CD4-positive, alpha-beta T cell (primary cell): ENCODE measurements around the gene LRRC58. TPM values are rescaled to one million over a fixed set of nuclear protein-coding genes. Genes with fewer than 3 reads are reported as not detected.
"Not testable (repeated sequence)": the region's sequence is repeated elsewhere in the genome, so short reads cannot be mapped to it uniquely, and the experiment has no call there.

Experiments
- ATAC-seq: fragments of 200-7000 bp; cut with Tn5 transposase; one replicate; pipeline ENCODE4 v1.10.0; 2022; ENCODE audit warnings: mild to moderate bottlenecking; ENCODE audit not compliant: poor library complexity
- CTCF ChIA-PET: fragments of 350-600 bp; sonication (Branson Sonifier 250); formaldehyde crosslinking; loops from one replicate; lab custom pipeline; 2021; ENCODE audit warnings: antibody characterized with exemption, inconsistent platforms; lab: Charles Lee
- POLR2A ChIA-PET: fragments of 350-600 bp; sonication (Branson Sonifier 250); formaldehyde crosslinking; loops from one replicate; lab custom pipeline; 2021; ENCODE audit warnings: antibody characterized with exemption, inconsistent platforms; lab: Charles Lee
- DNase-seq, 14 experiments: peaks; one replicate each; pipeline ENCODE4 v3.0.0-alpha.2; 2013 to 2020; ENCODE audit warnings: mixed read lengths in 2 of 14
- H3K27ac ChIP-seq, 2 donors: one replicate each; pipeline versions ENCODE4 v1.5.1 to v1.7.0; 2013; ENCODE audit warnings: low read length in 2 of 2, low read depth in 1 of 2, mild to moderate bottlenecking in 1 of 2
- H3K27me3 ChIP-seq, 2 experiments: 1 replicate in 1 of 2; 2 replicates in 1 of 2; pipeline versions ENCODE4 v1.6.1 to v1.7.0; 2013; ENCODE audit warnings: low read length in 2 of 2, control low read depth in 1 of 2, mild to moderate bottlenecking in 1 of 2, moderate library complexity in 1 of 2; ENCODE audit not compliant: insufficient read depth in 2 of 2, control insufficient read depth in 1 of 2
- H3K36me3 ChIP-seq: one replicate; pipeline ENCODE4 v1.6.1; 2013; ENCODE audit warnings: low read length, control low read depth; ENCODE audit not compliant: insufficient read depth
- H3K4me1 ChIP-seq: one replicate; pipeline ENCODE4 v1.6.1; 2013; ENCODE audit warnings: low read length, control low read depth; ENCODE audit not compliant: insufficient read depth
- H3K4me3 ChIP-seq: one replicate; pipeline ENCODE4 v1.5.1; 2013; ENCODE audit warnings: mild to moderate bottlenecking, low read length, moderate library complexity
- H3K9me3 ChIP-seq, 2 experiments: 1 replicate in 1 of 2; 2 replicates in 1 of 2; pipeline versions ENCODE4 v1.6.1 to v1.7.0; 2013; ENCODE audit warnings: low read length in 2 of 2, mild to moderate bottlenecking in 2 of 2, control low read depth in 1 of 2, moderate library complexity in 1 of 2; ENCODE audit not compliant: control insufficient read depth in 1 of 2, insufficient read depth in 1 of 2
- H3K27ac Mint-ChIP-seq: one replicate; pipeline ENCODE4 v1.8.0; 2020; ENCODE audit warnings: mixed read lengths
- H3K27me3 Mint-ChIP-seq: one replicate; pipeline ENCODE4 v1.8.0; 2021; ENCODE audit warnings: mixed read lengths
- H3K36me3 Mint-ChIP-seq: one replicate; pipeline ENCODE4 v1.8.0; 2021; ENCODE audit warnings: low read depth, mixed read lengths
- H3K4me1 Mint-ChIP-seq: one replicate; pipeline ENCODE4 v1.8.0; 2021; ENCODE audit warnings: low read depth, mixed read lengths
- H3K4me3 Mint-ChIP-seq: one replicate; pipeline ENCODE4 v1.8.0; 2020; ENCODE audit warnings: mild to moderate bottlenecking, mixed read lengths
- H3K9me3 Mint-ChIP-seq: one replicate; pipeline ENCODE4 v1.8.0; 2020; ENCODE audit warnings: mixed read lengths
- CTCF ChIP-seq: fragments of 200-600 bp; IDR thresholded peaks from one replicate; pipeline ENCODE4 v1.8.0; 2022; ENCODE audit warnings: antibody characterized with exemption, mild to moderate bottlenecking
- intact Hi-C, 2 experiments: fragments of 100-400 bp; cut with DNase I in 1 of 2; cut with micrococcal nuclease in 1 of 2; formaldehyde crosslinking; loops; one replicate each; pipeline versions ENCODE4 v1.15.1 to v1.9.0; 2023 to 2025; cut with DNase I, micrococcal nuclease
- total RNA-seq, 174 experiments: library from RNA in 2 of 174; stranded (reverse) in 2 of 174; gene quantifications; one replicate each; pipeline ENCODE4 v1.2.3 and lab custom pipeline; 2021 to 2026

LRRC58 gene
- total RNA-seq, 2 experiments from 2014 or later, result 16.6 to 17.7 TPM

- Mint-ChIP-seq H3K4me3 (no peak overlapping the region), H3K36me3 (no peaks in the 10 kb centered on the region), H3K27me3 (peaks cover 5% of the 10 kb centered on the region), H3K27ac (no peak overlapping the region), H3K9me3 (peaks cover 2% of the 10 kb centered on the region), H3K4me1 (no peaks in the 10 kb centered on the region)
- DNase-seq (no peak), ATAC-seq (no peak)
- Histone ChIP-seq H3K4me3 (no peak overlapping the region), H3K36me3 (no peaks in the 10 kb centered on the region), H3K27ac (no peak overlapping the region), H3K27me3 (peaks cover 5 to 7% of the 10 kb centered on the region in 2 experiments), H3K4me1 (no peaks in the 10 kb centered on the region), H3K9me3 (no peaks in the 10 kb centered on the region)
- TF ChIP-seq CTCF, result no peak
- intact Hi-C loops, result no loop called here
- ChIA-PET POLR2A (no interaction called here), CTCF (no interaction called here)
Observed at GRCh38 chr3:120381503-120381902, 32.3 kb upstream of the LRRC58 start.

GRCh38 chr3:120377948-120378347, 28.8 kb upstream of the LRRC58 start:
- DNase-seq, H3K4me3 ChIP-seq, CTCF ChIA-PET, H3K36me3 Mint-ChIP-seq, H3K9me3 ChIP-seq, H3K27me3 Mint-ChIP-seq, intact Hi-C loops, H3K4me3 Mint-ChIP-seq, H3K4me1 ChIP-seq, H3K4me1 Mint-ChIP-seq, H3K27ac Mint-ChIP-seq, POLR2A ChIA-PET, ATAC-seq, H3K27me3 ChIP-seq, H3K9me3 Mint-ChIP-seq, H3K36me3 ChIP-seq, H3K27ac ChIP-seq: not testable (repeated sequence)

GRCh38 chr3:120370463-120370862, 21.3 kb upstream of the LRRC58 start:
- no peaks in the 10 kb centered on the region for H3K27me3 ChIP-seq
- Mint-ChIP-seq H3K27me3 (peaks cover 19% of the 10 kb centered on the region), H3K4me1 (no peaks in the 10 kb centered on the region), H3K27ac (no peak overlapping the region), H3K36me3 (no peaks in the 10 kb centered on the region), H3K4me3 (no peak overlapping the region), H3K9me3 (no peaks in the 10 kb centered on the region)
- intact Hi-C loops, result no loop called here
- CTCF ChIA-PET, result no interaction called here
- no peak for TF ChIP-seq CTCF
- H3K9me3 ChIP-seq, result no peaks in the 10 kb centered on the region
- H3K36me3 ChIP-seq, result no peaks in the 10 kb centered on the region
- no peak overlapping the region for H3K27ac ChIP-seq
- H3K4me1 ChIP-seq, result no peaks in the 10 kb centered on the region
- POLR2A ChIA-PET, result no interaction called here
- DNase-seq (no peak), ATAC-seq (no peak)
- H3K4me3 ChIP-seq, result no peak overlapping the region

GRCh38 chr3:120369037-120369467, 19.9 kb upstream of the LRRC58 start:
- Mint-ChIP-seq H3K9me3 (no peaks in the 10 kb centered on the region), H3K36me3 (no peaks in the 10 kb centered on the region), H3K4me3 (no peak overlapping the region), H3K27ac (no peak overlapping the region), H3K27me3 (peaks cover 19% of the 10 kb centered on the region), H3K4me1 (no peaks in the 10 kb centered on the region)
- no peak for ATAC-seq
- Histone ChIP-seq H3K36me3 (no peaks in the 10 kb centered on the region), H3K4me1 (no peaks in the 10 kb centered on the region), H3K27ac (no peak overlapping the region), H3K9me3 (no peaks in the 10 kb centered on the region), H3K27me3 (no peaks in the 10 kb centered on the region), H3K4me3 (no peak overlapping the region)
- intact Hi-C loops, result loop anchor here in 1 of 2 experiments (5.0 kb wide), 1 partner anchor 72 kb away; no protein-coding TSS in a partner anchor
- no peak for TF ChIP-seq CTCF
- POLR2A ChIA-PET, result no interaction called here
- CTCF ChIA-PET, result no interaction called here
- DNase-seq, result no peak
